Measurements from ENCODE around the gene SURF1.

SURF1 gene

GRCh38 chr9:133400292-133400691 is 44.0 kb upstream of the SURF1 start:
- Histone ChIP-seq H3K27ac (replicated peaks) (no peak overlapping the region), H3K4me3 (replicated peaks; ENCODE audit: insufficient read depth, low read length) (no peak overlapping the region), H3K27me3 (ENCODE audit: insufficient read depth, poor library complexity, severe bottlenecking) (no peaks in the 10 kb centered on the region)
- no peak for DNase-seq (ENCODE audit: low read depth in 1 of 2, low spot score in 1 of 2)
- TF ChIP-seq SPI1 (IDR thresholded peaks at IDR 0.05; ENCODE audit: borderline replicate concordance, low read depth) (no peak), GABPA (IDR thresholded peaks at IDR 0.05; ENCODE audit: low read depth) (no peak), POLR2AphosphoS5 (IDR thresholded peaks at IDR 0.05; ENCODE audit: low read depth) (peak; percentile 26; the same call in 1 of the 2 replicates)

DNA sequence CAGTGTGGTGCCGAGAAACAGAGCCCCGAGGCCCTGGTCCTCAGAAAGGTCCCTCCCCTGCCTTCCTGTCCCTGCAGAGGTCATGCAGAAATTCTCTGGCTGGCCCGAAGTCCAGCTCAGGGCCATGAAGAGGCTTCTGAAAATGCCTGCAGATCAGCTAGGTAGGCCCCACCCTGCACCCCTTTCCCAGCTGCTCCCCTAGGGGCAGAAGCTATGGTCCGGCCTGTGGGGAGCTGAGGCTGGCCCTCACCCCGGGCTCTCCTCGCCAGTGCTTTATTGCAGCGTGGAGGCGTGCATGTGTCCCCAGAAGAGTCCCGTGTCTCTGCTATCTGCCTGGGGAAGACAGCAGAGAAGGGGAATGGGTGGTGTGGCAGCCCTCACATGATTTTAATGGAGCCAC is 41.6 kb upstream of the SURF1 start:
- no peak for DNase-seq (ENCODE audit: low read depth in 1 of 2, low spot score in 1 of 2)
- no peak overlapping the region for H3K27ac ChIP-seq (replicated peaks)
- TF ChIP-seq, protein P1, sequence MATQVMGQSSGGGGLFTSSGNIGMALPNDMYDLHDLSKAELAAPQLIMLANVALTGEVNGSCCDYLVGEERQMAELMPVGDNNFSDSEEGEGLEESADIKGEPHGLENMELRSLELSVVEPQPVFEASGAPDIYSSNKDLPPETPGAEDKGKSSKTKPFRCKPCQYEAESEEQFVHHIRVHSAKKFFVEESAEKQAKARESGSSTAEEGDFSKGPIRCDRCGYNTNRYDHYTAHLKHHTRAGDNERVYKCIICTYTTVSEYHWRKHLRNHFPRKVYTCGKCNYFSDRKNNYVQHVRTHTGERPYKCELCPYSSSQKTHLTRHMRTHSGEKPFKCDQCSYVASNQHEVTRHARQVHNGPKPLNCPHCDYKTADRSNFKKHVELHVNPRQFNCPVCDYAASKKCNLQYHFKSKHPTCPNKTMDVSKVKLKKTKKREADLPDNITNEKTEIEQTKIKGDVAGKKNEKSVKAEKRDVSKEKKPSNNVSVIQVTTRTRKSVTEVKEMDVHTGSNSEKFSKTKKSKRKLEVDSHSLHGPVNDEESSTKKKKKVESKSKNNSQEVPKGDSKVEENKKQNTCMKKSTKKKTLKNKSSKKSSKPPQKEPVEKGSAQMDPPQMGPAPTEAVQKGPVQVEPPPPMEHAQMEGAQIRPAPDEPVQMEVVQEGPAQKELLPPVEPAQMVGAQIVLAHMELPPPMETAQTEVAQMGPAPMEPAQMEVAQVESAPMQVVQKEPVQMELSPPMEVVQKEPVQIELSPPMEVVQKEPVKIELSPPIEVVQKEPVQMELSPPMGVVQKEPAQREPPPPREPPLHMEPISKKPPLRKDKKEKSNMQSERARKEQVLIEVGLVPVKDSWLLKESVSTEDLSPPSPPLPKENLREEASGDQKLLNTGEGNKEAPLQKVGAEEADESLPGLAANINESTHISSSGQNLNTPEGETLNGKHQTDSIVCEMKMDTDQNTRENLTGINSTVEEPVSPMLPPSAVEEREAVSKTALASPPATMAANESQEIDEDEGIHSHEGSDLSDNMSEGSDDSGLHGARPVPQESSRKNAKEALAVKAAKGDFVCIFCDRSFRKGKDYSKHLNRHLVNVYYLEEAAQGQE (IDR thresholded peaks at IDR 0.05; ENCODE audit: insufficient replicate concordance, low read depth): no peak
- TF ChIP-seq, protein P2, sequence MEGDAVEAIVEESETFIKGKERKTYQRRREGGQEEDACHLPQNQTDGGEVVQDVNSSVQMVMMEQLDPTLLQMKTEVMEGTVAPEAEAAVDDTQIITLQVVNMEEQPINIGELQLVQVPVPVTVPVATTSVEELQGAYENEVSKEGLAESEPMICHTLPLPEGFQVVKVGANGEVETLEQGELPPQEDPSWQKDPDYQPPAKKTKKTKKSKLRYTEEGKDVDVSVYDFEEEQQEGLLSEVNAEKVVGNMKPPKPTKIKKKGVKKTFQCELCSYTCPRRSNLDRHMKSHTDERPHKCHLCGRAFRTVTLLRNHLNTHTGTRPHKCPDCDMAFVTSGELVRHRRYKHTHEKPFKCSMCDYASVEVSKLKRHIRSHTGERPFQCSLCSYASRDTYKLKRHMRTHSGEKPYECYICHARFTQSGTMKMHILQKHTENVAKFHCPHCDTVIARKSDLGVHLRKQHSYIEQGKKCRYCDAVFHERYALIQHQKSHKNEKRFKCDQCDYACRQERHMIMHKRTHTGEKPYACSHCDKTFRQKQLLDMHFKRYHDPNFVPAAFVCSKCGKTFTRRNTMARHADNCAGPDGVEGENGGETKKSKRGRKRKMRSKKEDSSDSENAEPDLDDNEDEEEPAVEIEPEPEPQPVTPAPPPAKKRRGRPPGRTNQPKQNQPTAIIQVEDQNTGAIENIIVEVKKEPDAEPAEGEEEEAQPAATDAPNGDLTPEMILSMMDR (IDR thresholded peaks at IDR 0.05; ENCODE audit: insufficient read depth, low read length): no peak
- TF ChIP-seq GABPA (IDR thresholded peaks at IDR 0.05; ENCODE audit: low read depth) (no peak), SPI1 (IDR thresholded peaks at IDR 0.05; ENCODE audit: borderline replicate concordance, low read depth) (no peak), POLR2AphosphoS5 (IDR thresholded peaks at IDR 0.05; ENCODE audit: low read depth) (no peak)
- H3K27me3 ChIP-seq (ENCODE audit: insufficient read depth, poor library complexity, severe bottlenecking): no peaks in the 10 kb centered on the region
- H3K4me3 ChIP-seq (replicated peaks; ENCODE audit: insufficient read depth, low read length): no peak overlapping the region

- Histone ChIP-seq H3K27me3 (ENCODE audit: insufficient read depth, poor library complexity, severe bottlenecking) (no peaks in the 10 kb centered on the region), H3K27ac (replicated peaks) (no peak overlapping the region), H3K4me3 (replicated peaks; ENCODE audit: insufficient read depth, low read length) (no peak overlapping the region)
- TF ChIP-seq, protein P1 (IDR thresholded peaks at IDR 0.05; ENCODE audit: insufficient replicate concordance, low read depth): no peak
- TF ChIP-seq POLR2AphosphoS5 (IDR thresholded peaks at IDR 0.05; ENCODE audit: low read depth) (no peak), GABPA (IDR thresholded peaks at IDR 0.05; ENCODE audit: low read depth) (no peak), SPI1 (IDR thresholded peaks at IDR 0.05; ENCODE audit: borderline replicate concordance, low read depth) (no peak)
- TF ChIP-seq, protein P2 (IDR thresholded peaks at IDR 0.05; ENCODE audit: insufficient read depth, low read length): no peak
- no peak for DNase-seq (ENCODE audit: low read depth in 1 of 2, low spot score in 1 of 2)
Observed at GRCh38 chr9:133397370-133397769, 41.1 kb upstream of the SURF1 start.

DNA sequence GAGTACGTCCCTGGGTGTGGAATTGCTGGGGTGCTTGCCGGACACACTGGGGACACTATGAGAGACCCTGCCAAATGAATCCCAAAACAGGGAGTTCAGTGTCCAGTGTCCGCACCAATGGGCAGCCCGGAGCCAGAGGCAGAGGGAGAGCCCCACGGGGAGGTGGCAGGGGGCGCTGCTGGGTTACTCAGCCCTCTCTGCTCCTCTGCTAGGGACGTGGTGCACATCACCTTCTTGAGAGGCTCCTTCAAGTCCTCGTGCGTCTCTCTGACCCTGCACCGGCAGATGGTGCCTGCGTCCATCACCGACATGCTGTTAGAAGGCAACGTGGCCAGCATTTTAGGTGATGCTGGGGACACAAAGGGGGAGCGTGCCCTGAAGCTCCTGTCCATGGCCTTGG is 40.7 kb upstream of the SURF1 start:
- DNase-seq (ENCODE audit: low read depth in 1 of 2, low spot score in 1 of 2): no peak
- TF ChIP-seq, protein P2 (IDR thresholded peaks at IDR 0.05; ENCODE audit: insufficient read depth, low read length): no peak
- TF ChIP-seq, protein P1 (IDR thresholded peaks at IDR 0.05; ENCODE audit: insufficient replicate concordance, low read depth): no peak
- TF ChIP-seq POLR2AphosphoS5 (IDR thresholded peaks at IDR 0.05; ENCODE audit: low read depth) (no peak), GABPA (IDR thresholded peaks at IDR 0.05; ENCODE audit: low read depth) (no peak), SPI1 (IDR thresholded peaks at IDR 0.05; ENCODE audit: borderline replicate concordance, low read depth) (no peak)
- H3K27me3 ChIP-seq (ENCODE audit: insufficient read depth, poor library complexity, severe bottlenecking): no peaks in the 10 kb centered on the region

More for the DNA sequence above, 40.7 kb upstream of the SURF1 start:
- Histone ChIP-seq H3K4me3 (replicated peaks; ENCODE audit: insufficient read depth, low read length) (no peak overlapping the region), H3K27ac (replicated peaks) (no peak overlapping the region)

Data from HL-60 (cell line).